KG1 (cell line): ENCODE measurements around the gene FNIP2.
"Not testable (repeated sequence)": the region's sequence is repeated elsewhere in the genome, so short reads cannot be mapped to it uniquely, and the experiment has no call there.

Experiments used
- DNase-seq: peaks from one replicate; lab custom pipeline; 2025; lab: John Stamatoyannopoulos, UW

Gene FNIP2

GRCh38 chr4:158870626-158871334 lies 102.0 kb downstream of the FNIP2 start:
- no peak for DNase-seq

GRCh38 chr4:158871335-158871724 lies 102.5 kb downstream of the FNIP2 start:
- no peak for DNase-seq

GRCh38 chr4:158873795-158874401 lies 105.1 kb downstream of the FNIP2 start:
- no peak for DNase-seq

- DNase-seq: no peak
These were observed 106.2 kb downstream of the FNIP2 start for GRCh38 chr4:158875026-158875425.

- DNase-seq: no peak
These were observed 106.6 kb downstream of the FNIP2 start for GRCh38 chr4:158875455-158875854.

- DNase-seq: no peak
These were observed 108.2 kb downstream of the FNIP2 start for GRCh38 chr4:158877069-158877468.

- DNase-seq: not testable (repeated sequence)
These were observed 113.3 kb downstream of the FNIP2 start for GRCh38 chr4:158882142-158882541.

GRCh38 chr4:158884280-158884679 lies 115.5 kb downstream of the FNIP2 start:
- no peak for DNase-seq

- DNase-seq: no peak
These were observed 116.7 kb downstream of the FNIP2 start for GRCh38 chr4:158885564-158885963.

GRCh38 chr4:158890294-158890693 lies 121.5 kb downstream of the FNIP2 start:
- no peak for DNase-seq

- no peak for DNase-seq
These were observed 122.4 kb downstream of the FNIP2 start for GRCh38 chr4:158891256-158891655.

GRCh38 chr4:158894826-158895225 lies 126.0 kb downstream of the FNIP2 start:
- DNase-seq: no peak

- DNase-seq: no peak
These were observed 127.2 kb downstream of the FNIP2 start for GRCh38 chr4:158895797-158896576.

GRCh38 chr4:158896577-158897238 lies 127.9 kb downstream of the FNIP2 start:
- not testable (repeated sequence) for DNase-seq

GRCh38 chr4:158900408-158900807 lies 131.6 kb downstream of the FNIP2 start:
- not testable (repeated sequence) for DNase-seq

GRCh38 chr4:158902280-158903078 lies 133.7 kb downstream of the FNIP2 start:
- not testable (repeated sequence) for DNase-seq

GRCh38 chr4:158903079-158903456 lies 134.2 kb downstream of the FNIP2 start:
- DNase-seq: no peak

- DNase-seq: no peak
These were observed 134.7 kb downstream of the FNIP2 start for GRCh38 chr4:158903472-158904043.

GRCh38 chr4:158904815-158905214 lies 136.0 kb downstream of the FNIP2 start:
- no peak for DNase-seq

- no peak for DNase-seq
These were observed 137.2 kb downstream of the FNIP2 start for GRCh38 chr4:158906073-158906472.

- DNase-seq: no peak
These were observed 143.6 kb downstream of the FNIP2 start for GRCh38 chr4:158912390-158912789.
